ENCODE data around the gene SULT4A1. TPM values are rescaled to one million over a fixed set of nuclear protein-coding genes. Genes with fewer than 3 reads are reported as not detected.

The SULT4A1 gene
- total RNA-seq, 1 experiment from 2014 or later: 15.0 TPM

GRCh38 chr22:43812149-43812842, 50.0 kb downstream of the SULT4A1 start, which contains the start of gene EFCAB6:
Gene EFCAB6 (minus strand): TSS chr22:43812305. CDS start chr22:43782318, 29,987 bp downstream.
- H2AK5ac ChIP-seq (ENCODE audit: insufficient read length, low read length): no peak within 1 kb of the TSS
- no peak within 1 kb of the TSS for H2BK5ac ChIP-seq (ENCODE audit: insufficient read length, low read length)
- peak within 1 kb of the TSS; percentile 78 for H3K18ac ChIP-seq (ENCODE audit: insufficient read length, low read depth, low read length)
- H3K9ac ChIP-seq (ENCODE audit: extremely low read depth, insufficient read length, low read length): peak within 1 kb of the TSS; percentile 81
- peak; percentile 94 for DNase-seq
- H4K5ac ChIP-seq (ENCODE audit: insufficient read length, low read depth, low read length): peak within 1 kb of the TSS; percentile 7
- no peak within 1 kb of the TSS for H2AFZ ChIP-seq (ENCODE audit: low read length)
- no peaks in the 10 kb centered on the region for H3K27me3 Mint-ChIP-seq (ENCODE audit: low read depth)
- no peak within 1 kb of the TSS for H2BK12ac ChIP-seq (ENCODE audit: insufficient read length, low read depth, low read length)
- peaks cover 13% of the 10 kb centered on the region for H3K23me2 ChIP-seq (ENCODE audit: insufficient read length, low read depth, low read length, poor library complexity, severe bottlenecking)
- no peak within 1 kb of the TSS for H3K23ac ChIP-seq (ENCODE audit: insufficient read length, low read depth, low read length)
- H3K14ac ChIP-seq (ENCODE audit: insufficient read depth, low read length): peak within 1 kb of the TSS; percentile 59
- H2BK120ac ChIP-seq (ENCODE audit: low read depth, low read length, poor library complexity, severe bottlenecking): no peak within 1 kb of the TSS
- H4K20me1 ChIP-seq (ENCODE audit: control insufficient read depth, insufficient read depth, insufficient read length): no peaks in the 10 kb centered on the region
- no peaks in the 10 kb centered on the region for H3K79me2 ChIP-seq (ENCODE audit: insufficient read depth, low read length)
- H3K9me3 Mint-ChIP-seq: no peaks in the 10 kb centered on the region
- H2BK15ac ChIP-seq (ENCODE audit: low read depth, low read length): no peak within 1 kb of the TSS
- peak within 1 kb of the TSS; percentile 84 to 91 for H3K4me3 Mint-ChIP-seq
- no peaks in the 10 kb centered on the region for H3K9me3 ChIP-seq (ENCODE audit: control insufficient read depth, low read depth, low read length)
- TF ChIP-seq CTCF (conservative IDR thresholded peaks at IDR 0.05): no peak
- no peak within 1 kb of the TSS for H2BK20ac ChIP-seq (ENCODE audit: low read depth, low read length, poor library complexity, severe bottlenecking)
- H3T11ph ChIP-seq (ENCODE audit: low read length): no peak within 1 kb of the TSS
- H3K56ac ChIP-seq (ENCODE audit: insufficient read length, low read depth, low read length): no peak within 1 kb of the TSS
- H3K4me2 ChIP-seq (ENCODE audit: insufficient read depth, insufficient read length, low read length): peak within 1 kb of the TSS; percentile 89
- H3K27ac Mint-ChIP-seq: peak within 1 kb of the TSS in 2 of 3 experiments; percentile 55 to 92; a peak in 4 of 7 replicates
- peaks cover 20 to 22% of the 10 kb centered on the region in 2 experiments for H3K4me1 Mint-ChIP-seq
- H3K27ac ChIP-seq (ENCODE audit: insufficient read length, low read depth, low read length): no peak within 1 kb of the TSS
- no peaks in the 10 kb centered on the region for H3K79me1 ChIP-seq (ENCODE audit: insufficient read depth, low read depth, low read length, poor library complexity, severe bottlenecking)
- no peak within 1 kb of the TSS for H4K8ac ChIP-seq (replicated peaks; ENCODE audit: insufficient read length, low read depth, low read length)
- WGBS (ENCODE audit: extremely low coverage, insufficient read length, low lambda C conversion rate): no CpG with 5 or more reads among the region's 55 CpGs
- no peaks in the 10 kb centered on the region; the same call in 1 of the 2 replicates for H3K4me1 ChIP-seq (ENCODE audit: insufficient read depth, low read length)
- H3K27me3 ChIP-seq (ENCODE audit: insufficient read depth, low read length): no peaks in the 10 kb centered on the region
- H4K91ac ChIP-seq (ENCODE audit: insufficient read length, low read depth, low read length): no peak within 1 kb of the TSS
- H3K36me3 Mint-ChIP-seq (ENCODE audit: insufficient read depth in 1 of 3, low read depth in 3 of 3): peaks cover 0 to 6% (median 0%) of the 10 kb centered on the region in 3 experiments; a peak in 4 of 7 replicates
- no peak within 1 kb of the TSS for H3K4ac ChIP-seq (ENCODE audit: low read depth, low read length)

All from H9 (cell line).